HS-5 (cell line): ENCODE data around the gene COX11.

Experiments used
- DNase-seq: peaks from one replicate; pipeline ENCODE4 v3.0.0-alpha.2; 2012; ENCODE audit warnings: low read depth

COX11 gene

DNA sequence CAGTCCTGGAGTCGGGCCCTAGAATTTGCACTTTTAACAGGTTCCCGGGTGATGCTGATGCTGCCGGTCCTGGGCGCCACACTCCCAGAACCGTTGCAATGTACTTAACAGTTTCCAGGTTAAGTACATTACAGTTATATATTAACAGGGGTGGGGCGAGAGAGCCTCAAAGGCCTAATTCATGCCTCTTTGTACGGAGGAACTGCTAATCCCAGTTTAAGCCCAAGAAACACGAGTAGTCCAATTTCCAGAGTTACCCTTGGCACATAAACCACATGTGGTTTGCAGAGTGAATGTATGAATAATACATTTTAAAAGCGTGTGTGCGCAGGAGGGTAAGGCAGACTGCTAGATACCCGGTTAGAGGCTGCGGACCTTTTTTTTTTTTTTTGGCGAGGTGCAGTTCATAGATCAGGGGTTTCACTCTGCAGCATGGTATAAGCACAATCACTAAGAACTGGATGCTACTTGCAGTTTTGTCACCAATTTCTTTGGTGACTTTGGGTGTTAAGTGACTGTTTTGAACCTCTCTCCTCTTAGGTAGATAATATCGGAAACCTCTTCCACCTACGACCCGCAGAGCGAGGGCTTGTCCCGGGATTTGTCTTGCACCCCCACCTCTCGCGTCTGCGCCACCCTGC is 713 bp downstream of the COX11 start:
- DNase-seq: no peak

DNA sequence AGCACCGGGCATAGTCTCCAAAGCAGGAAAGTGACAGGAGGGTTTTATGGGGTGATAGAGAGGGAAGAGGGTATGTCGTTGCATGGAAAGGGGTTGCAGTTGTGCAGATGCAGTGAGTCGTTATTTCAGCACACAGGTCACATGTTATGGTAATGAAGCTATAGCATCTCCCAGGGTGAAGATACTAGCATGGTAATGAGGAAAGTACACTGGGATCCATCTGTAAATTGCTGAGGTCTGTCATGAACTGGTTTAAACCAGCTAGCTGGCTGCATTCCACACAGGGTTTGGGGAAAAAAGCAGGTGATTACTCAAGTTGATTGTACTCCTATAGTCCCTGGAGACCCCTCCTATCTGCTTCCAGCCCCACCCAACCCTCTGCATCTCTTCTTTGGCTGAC is 11.7 kb downstream of the COX11 start:
- DNase-seq: no peak

DNA sequence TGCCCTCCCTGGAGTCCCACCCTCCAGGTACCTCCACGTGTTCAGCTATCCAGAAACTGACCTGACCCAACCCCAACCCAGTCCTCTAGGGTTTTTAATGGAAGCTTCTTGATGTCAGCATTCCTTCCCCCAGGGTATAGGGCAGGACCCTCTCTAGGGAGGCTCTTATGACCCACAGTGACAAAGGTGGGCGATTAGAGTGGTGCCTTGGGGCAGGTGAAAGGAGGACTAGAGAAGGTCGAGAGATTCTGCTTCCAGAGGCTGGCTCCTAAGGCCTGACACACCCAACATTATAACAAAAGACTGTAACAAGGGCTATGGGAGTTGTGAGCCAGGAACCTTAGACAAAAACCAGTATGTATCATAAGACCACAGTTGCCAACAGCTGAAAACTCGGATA is 17.2 kb downstream of the COX11 start:
- DNase-seq: no peak

DNA sequence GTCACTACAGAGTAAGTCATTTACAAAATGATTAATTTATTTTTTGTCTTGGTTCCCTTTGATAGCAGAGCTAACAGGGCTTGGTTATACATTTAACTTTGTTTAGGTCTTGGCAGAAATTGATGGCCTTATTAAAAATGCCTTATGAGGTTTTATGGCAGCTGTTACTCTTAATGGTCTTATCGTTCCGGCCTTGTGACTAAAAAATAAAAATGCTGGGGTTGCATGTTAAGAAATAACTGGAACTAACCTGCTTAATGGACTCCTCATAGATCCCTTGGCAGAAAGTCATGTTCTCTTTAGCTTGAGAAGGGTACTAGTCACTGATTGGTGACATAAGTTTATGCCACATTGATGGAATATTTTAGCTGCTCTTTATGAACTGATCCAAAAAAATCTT is 18.3 kb downstream of the COX11 start:
- DNase-seq: no peak

DNA sequence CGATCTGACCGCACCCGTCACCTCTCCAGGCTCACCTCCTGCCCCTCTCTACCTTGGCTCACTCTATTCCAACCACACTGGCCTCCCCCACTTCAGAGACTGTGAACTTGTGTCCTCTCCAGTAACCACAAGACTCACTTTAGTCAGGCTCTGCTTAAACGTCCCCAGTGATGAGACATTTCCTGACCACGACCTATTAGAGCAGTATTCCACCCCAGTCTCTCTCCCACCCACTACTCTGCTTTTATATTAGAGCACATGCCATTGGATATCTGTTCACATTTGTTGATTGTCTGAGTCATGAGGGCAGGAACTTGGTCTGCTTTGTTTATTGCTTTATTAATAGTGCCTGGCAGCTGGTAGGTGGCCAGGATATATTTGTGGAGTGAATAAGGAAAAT is 20.1 kb downstream of the COX11 start:
- peak; percentile 53 for DNase-seq

DNA sequence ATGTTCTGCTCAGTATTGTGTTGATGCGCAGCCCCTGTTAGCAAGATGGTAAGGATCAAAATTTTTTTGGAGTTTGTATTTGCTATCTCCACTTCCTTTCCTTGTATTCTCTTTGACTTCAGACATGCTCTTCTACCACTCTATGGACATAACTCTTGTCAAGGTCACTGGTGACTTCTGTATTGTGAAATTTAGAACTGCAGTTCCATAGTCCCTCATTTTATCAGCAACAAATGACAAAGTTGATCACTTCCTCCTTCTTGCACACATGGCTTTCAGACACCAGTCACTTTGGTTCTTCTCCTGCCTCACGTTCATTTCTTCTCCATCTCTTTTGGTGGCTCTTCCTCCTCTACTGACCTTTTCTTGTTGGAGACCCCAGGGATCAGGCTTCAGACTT is 21.1 kb downstream of the COX11 start:
- DNase-seq: no peak

DNA sequence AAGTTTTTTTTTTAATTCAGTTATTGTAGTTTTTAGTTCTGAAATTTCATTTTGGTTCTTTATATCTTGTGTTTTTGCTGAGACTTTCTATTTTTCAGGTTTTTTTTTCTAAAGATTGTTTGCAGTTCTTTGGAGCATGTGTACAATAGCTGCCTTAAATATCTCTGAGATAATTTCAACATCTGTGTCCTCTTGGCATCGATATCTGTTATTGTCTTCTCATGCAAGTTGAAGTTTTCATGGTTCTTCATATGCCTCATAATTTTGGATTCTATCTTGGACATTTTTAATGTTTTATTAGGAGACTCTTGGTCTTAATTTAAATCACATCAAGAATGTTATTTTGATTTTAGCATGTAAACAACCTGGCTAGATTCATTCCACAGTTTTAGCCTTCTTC is 22.8 kb downstream of the COX11 start:
- DNase-seq: no peak

DNA sequence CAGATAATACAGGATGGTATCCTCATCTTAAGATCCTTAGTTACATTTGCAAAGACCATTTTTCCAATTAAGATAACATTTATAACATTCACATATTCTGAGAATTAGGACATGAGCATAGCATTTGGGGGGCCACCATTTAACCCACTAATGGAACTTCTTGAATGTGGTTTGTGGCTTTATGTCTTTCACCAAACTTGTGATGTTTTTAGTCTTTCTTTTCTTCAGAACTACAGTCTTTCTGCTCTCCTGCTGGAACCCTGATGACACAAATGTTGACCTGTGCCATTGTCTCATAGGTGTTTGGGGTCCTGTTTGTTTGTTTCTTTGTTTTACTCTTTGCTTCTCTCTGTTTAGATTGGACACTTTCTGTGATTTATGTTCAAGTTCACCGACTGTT is 23.2 kb downstream of the COX11 start:
- no peak for DNase-seq

DNA sequence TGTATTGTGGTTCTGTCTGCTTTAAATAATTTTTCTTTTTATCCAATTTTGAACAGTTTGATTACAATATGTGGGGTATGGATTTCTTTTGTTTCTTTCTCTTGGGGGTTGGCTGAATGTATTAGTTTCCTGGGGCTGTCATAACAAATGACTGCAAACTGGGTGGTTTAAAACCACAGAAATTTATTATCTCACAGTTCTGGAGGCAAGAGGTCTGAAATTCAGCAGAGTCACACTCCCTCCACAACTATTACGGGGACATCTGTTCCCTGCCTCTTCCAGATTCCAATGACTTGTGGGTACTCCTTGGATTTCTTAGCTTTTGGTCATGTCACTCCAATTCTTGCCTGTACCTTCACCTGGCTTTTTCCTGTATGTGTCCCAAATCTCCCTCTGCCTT is 23.7 kb downstream of the COX11 start:
- no peak for DNase-seq

DNA sequence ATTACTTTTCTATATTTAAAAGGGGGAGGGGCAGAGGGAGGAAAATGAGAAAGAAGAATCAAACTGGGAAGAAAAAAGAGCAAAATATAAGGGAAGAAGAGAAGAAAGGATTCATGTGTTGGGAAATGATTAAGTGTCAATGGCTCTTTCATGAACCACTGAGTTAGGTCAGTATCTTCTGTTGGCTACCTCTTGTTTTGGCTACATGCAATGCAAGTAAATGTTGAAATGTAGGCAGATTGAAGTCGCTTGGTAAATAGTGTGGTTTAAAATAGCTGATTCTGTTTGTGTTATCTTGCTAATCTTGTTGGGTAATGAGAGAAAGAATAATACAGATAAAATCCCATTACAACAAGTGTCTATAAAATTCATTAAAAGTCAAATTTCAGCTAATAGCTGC is 27.2 kb downstream of the COX11 start:
- DNase-seq: no peak

DNA sequence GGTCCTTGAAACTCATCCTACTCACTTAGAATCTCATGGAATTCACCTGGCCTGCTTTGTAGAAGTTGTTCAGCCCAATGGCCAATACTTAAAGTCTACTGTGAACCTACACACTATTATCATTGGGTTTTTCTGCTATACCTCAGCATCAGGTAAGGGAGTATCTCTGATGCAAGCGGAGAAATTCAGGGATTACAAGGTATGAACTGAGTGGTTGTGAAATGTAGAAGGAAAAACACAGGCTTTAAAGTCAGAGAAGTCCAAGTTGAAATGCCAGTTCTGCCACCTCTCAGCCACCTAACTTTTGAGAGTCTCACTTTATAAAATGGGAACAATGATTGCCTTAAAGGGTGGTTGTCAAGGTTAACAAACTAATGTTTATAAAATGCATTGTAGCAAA is 31.0 kb downstream of the COX11 start:
- no peak for DNase-seq

DNA sequence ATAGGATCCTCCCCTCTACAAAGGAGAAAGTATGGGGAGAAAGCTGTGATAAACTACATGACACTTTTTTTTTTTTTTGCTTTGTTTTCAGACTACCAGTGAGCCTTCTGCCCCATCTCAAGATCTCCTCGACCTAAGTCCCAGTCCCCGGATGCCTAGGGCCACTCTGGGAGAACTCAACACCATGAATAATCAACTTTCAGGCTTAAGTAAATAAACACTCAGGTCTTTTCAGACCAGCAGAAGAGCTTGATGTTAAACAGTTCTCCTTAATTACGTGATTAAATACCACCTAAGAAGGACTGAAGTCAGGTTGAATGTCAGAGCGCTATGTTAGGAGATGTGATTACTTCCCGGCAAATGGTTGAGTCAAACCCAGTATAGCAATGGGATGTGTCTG is 31.4 kb downstream of the COX11 start:
- no peak for DNase-seq

DNA sequence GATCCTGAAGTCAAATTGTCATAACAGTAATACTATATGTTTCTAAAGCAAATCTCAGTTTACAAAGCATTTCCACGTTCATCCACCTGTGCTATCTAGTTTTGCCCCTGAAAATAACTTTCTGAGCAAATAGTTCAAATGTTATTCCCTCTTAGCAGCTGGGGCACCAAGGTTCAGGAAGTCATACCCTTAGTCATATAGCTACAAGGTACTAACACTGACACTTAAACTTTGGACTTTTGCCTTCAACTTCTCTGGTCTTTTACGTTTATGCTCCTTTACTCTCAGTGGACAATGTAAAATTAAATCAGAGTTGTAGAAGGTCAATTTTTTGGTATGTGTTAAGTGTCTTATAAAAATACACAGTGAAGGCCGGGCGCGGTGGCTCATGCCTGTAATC is 33.0 kb downstream of the COX11 start:
- no peak for DNase-seq

DNA sequence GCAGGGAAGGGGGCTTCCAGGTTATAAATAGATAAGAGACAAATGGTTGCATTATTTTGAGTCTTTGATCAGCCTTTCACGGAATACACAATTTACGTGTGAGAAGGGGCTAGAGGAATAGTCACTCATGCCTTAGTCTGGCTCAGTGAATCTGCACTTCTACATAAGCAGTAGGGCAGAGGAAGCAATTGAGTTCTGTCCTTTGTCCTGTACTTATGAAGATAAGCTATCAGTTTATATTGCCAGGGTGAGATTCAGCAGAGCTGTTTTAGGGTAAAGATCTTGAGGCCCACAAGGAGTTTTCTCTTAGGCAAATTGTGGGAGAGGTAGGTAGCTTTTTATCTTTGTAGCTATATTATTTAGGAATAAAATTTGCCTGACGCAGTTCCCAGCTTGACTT is 34.5 kb downstream of the COX11 start:
- DNase-seq: no peak

DNA sequence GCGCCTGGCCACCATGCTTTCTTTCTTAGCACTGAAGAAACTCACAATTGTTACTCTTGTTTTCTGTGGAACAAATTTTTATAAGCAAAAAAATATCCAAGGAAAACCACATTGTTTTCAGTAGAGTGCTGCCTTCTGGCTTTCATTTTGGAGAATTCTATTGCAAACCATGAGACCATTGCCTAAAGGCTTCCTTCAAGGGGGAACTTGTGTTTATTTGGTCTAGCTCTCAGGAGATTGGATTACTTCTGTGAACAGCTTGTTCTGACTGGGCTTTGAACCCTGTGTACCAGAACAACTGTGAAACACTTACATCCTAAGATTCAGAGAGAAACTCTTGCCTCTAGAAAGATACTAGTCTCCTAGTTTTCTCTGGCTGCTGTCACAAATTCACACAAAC is 35.7 kb downstream of the COX11 start:
- no peak for DNase-seq

DNA sequence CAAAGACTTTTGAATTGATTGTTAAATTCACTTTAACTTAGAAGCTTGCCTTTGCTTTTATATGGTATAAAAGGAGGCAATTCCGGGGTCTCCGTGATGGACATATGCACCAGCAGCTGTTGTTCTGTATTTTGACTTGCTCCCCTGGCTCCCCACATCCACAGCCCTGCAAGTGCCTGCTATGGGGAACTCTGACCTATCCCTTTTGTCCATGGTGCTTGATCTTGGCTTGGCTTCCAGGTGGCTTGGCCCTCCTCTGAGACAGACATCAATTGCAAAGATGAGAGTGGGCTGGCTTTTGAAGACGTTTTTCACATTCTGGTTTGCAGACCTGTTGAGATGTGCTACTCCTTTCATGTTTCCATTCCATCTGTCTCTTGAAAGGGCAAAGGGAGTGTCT is 40.9 kb downstream of the COX11 start:
- no peak for DNase-seq

DNA sequence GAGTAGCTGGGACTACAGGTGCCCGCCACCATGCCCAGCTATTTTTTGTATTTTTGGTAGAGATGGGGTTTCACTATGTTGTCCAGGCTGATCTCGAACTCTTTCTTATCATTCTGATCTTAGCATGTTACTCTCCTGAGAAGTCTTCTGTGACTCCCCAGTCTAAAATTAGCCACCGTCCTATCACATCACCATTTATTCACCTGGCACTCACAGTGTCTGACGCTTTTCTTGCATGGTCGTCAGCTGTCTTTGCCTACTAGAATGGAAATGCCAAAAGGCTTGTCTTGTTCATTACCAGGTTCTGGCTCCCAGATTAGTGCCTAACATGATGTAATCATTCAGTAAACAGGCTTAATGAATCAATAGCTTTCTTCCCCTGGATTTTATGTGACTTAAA is 44.0 kb downstream of the COX11 start:
- no peak for DNase-seq

DNA sequence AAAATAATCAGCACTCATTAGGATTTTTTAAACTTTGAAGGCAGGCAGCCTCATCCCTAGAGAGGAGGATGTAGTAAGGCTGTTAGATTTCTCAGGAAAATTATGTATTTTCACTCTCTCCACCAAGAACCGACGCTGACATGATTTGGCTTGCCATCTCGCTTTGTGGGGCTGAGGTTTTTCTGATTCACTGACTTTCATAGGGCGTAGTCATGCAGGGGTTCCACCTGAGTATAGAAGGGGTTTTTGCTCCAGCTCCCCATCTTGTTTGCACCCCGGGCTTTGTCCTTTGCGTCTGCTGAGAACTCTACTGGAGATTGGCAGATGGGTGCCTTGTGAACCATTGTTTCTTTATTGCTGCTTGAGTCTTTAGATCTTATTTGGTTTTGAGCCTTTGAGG is 47.6 kb downstream of the COX11 start:
- DNase-seq: no peak

DNA sequence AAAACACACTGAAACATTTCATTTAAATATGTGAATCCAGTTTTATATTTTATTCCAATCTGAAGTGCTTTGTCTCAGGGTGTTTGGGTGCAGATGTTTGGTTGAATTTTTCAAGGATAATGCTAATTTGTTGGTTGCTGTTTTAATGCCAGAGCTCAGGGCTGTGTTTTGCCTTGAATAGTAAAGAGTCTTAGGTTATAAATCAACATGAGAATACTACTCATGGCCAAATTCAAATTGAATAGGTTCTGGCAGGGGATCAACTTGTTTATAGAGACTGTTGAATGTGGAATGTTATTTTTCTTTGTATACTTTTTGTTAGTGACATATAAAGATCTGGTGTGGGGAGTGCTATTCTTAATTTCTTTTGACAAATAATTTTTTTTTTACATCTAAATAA is 49.0 kb downstream of the COX11 start:
- no peak for DNase-seq

DNA sequence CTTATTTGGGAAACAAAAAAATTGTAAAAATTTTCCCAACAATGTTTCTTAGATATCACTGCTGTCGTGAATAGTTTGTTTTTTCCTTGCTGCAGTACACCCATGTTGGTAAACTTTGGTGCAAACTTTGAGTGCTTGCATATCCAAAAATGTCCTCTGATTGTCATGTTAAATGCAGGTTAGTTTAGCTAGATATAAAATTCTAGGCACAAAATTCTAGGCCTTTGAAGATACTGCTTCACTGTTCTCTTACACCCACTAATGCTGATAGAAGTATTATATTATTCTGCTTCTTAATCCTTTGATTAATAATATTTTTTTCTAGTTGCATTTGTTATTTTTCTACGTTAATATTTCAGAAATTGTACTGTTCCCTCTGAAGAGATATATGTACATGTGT is 51.7 kb downstream of the COX11 start:
- DNase-seq: no peak
